ENCODE results near the gene VIPR1. TPM values are rescaled to one million over a fixed set of nuclear protein-coding genes. Genes with fewer than 3 reads are reported as not detected.
A peak's percentile ranks its signal among the peaks of the same experiment; 100 is the strongest.

Gene VIPR1
- total and polyA plus RNA-seq, 8 donors, result 2.2 to 170 (median 10.1) TPM

GRCh38 chr3:42495393-42495792 lies 7.0 kb upstream of the VIPR1 start:
- H3K4me3 ChIP-seq, result no peak overlapping the region
- H3K4me1 ChIP-seq, result peaks cover 7 to 31% (median 21%) of the 10 kb centered on the region in 4 donors
- intact Hi-C loops (cut with DNase I; ENCODE audit: low total_unique reads), result no loop called here
- H3K9me3 ChIP-seq, result no peaks in the 10 kb centered on the region
- TF ChIP-seq EP300 (IDR thresholded peaks at IDR 0.05) (no peak), POLR2AphosphoS5 (IDR thresholded peaks at IDR 0.05) (no peak), POLR2A (IDR thresholded peaks at IDR 0.05) (no peak), CTCF (IDR thresholded peaks at IDR 0.05) (no peak)
- no peak for DNase-seq
- peaks cover 0 to 20% (median under 1%) of the 10 kb centered on the region in 3 donors for H3K27me3 ChIP-seq
- no peaks in the 10 kb centered on the region for H3K36me3 ChIP-seq
- no peak overlapping the region for H3K27ac ChIP-seq

DNA sequence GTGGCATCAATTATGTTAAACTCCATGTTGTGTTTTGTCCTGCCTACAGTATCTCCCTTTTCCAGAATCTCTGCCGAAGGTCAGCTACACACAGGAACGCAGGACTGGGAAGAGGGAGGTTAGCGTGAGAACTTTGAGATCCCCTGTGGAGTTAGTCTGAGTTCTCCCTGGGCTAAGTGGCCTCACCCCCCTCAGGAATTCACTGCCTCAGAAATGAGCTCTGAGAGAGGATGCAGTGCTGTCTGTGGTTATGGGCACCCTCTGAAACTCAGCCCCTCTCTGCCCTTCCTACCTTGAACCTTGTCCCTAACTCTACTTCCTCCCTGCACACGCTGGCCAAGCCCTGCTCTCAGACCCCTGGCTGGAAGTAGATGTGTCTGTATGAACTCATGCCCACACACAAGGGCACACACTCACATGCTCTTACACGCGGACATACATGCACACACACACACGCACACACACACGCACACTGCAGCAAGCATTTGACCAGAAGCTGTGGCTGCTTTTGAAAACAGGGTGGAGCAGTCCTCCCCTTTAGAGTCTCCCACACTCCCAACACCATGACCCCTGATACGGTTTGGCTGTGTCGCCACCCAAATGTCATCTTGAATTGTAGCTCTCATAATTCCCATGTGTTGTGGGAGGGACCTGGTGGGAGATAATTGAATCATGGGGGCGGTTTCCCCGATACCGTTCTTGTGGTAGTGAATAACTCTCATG lies 5.3 kb upstream of the VIPR1 start:
- H3K4me3 ChIP-seq, result no peak overlapping the region
- WGBS, 5 donors, result 66 to 70% (median 67%) methylated on average over 13 of the region's 13 CpGs
- H3K9me3 ChIP-seq, result no peaks in the 10 kb centered on the region
- TF ChIP-seq EP300 (IDR thresholded peaks at IDR 0.05), result no peak
- no peak for TF ChIP-seq POLR2AphosphoS5 (IDR thresholded peaks at IDR 0.05)
- no peak for TF ChIP-seq POLR2A (IDR thresholded peaks at IDR 0.05)
- no peak for TF ChIP-seq CTCF (IDR thresholded peaks at IDR 0.05)
- H3K4me1 ChIP-seq, result peaks cover 12 to 27% (median 20%) of the 10 kb centered on the region in 4 donors
- H3K27ac ChIP-seq, result no peak overlapping the region
- peak; percentile 22 to 53 for DNase-seq
- H3K36me3 ChIP-seq, result no peaks in the 10 kb centered on the region
- H3K27me3 ChIP-seq, result peaks cover 0 to 38% (median 14%) of the 10 kb centered on the region in 3 donors
- intact Hi-C loops (cut with DNase I; ENCODE audit: low total_unique reads), result no loop called here

DNA sequence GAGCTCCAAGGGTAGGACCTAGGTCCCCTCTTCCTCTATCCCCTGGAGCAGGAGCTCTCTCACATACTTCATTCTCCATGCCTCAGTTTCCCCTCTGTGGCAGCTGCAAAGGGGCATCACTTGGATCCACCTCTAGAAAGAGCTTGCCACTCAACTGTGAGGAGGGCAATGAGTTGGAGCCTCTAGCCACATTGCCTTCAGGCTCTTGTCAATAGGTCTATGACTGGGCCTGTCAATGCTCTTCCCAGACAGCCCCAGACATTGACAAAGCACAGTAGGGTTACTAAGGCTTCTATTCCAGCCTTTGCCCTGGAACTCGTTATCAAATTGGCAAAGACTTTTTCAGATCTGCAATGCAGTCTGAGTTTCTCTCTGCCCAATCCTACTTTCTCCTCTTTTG lies 4.4 kb upstream of the VIPR1 start:
- WGBS, 5 donors, result 35 to 74% (median 52%) methylated on average over 1 of the region's 1 CpG
- Histone ChIP-seq H3K9me3 (no peaks in the 10 kb centered on the region), H3K27ac (no peak overlapping the region), H3K4me1 (peaks cover 14 to 27% (median 23%) of the 10 kb centered on the region in 4 donors), H3K36me3 (no peaks in the 10 kb centered on the region), H3K27me3 (peaks cover 0 to 47% (median 19%) of the 10 kb centered on the region in 3 donors), H3K4me3 (no peak overlapping the region)
- intact Hi-C loops (cut with DNase I; ENCODE audit: low total_unique reads), result no loop called here
- TF ChIP-seq POLR2AphosphoS5 (IDR thresholded peaks at IDR 0.05) (no peak), EP300 (IDR thresholded peaks at IDR 0.05) (no peak), CTCF (IDR thresholded peaks at IDR 0.05) (no peak), POLR2A (IDR thresholded peaks at IDR 0.05) (no peak)
- DNase-seq, result peak in 1 of 2 donors; percentile 3

GRCh38 chr3:42498791-42499477 lies 3.5 kb upstream of the VIPR1 start:
- DNase-seq, result peak in 1 of 2 donors; percentile 22
- WGBS, 5 donors, result 80 to 96% (median 88%) methylated on average over 10 to 13 of the region's 13 CpGs
- H3K36me3 ChIP-seq, result no peaks in the 10 kb centered on the region
- H3K27ac ChIP-seq, result no peak overlapping the region
- TF ChIP-seq EP300 (IDR thresholded peaks at IDR 0.05) (no peak), POLR2A (IDR thresholded peaks at IDR 0.05) (no peak)
- peaks cover 18 to 35% (median 27%) of the 10 kb centered on the region in 4 donors for H3K4me1 ChIP-seq
- intact Hi-C loops (cut with DNase I; ENCODE audit: low total_unique reads), result no loop called here
- no peaks in the 10 kb centered on the region for H3K9me3 ChIP-seq
- H3K4me3 ChIP-seq, result no peak overlapping the region
- peaks cover 0 to 50% (median 19%) of the 10 kb centered on the region in 3 donors for H3K27me3 ChIP-seq
